ENCODE measurements around the gene PNPLA6. TPM values are rescaled to one million over a fixed set of nuclear protein-coding genes. Genes with fewer than 3 reads are reported as not detected.
A peak's percentile ranks its signal among the peaks of the same experiment; 100 is the strongest.

PNPLA6 gene
- total and polyA plus RNA-seq, 2 of the 13 experiments (the other 11 are each of a cell fraction or from before 2014, with no cell fraction given) = 24.9 to 28.2 TPM

- TF ChIP-seq PLSCR1 (CRISPR knock-in tag; IDR thresholded peaks at IDR 0.05; ENCODE audit: borderline replicate concordance) (peak; percentile 97), ZNF468 (CRISPR knock-in tag; IDR thresholded peaks at IDR 0.05) (0 out of 2 replicates have a peak, but pooled peaks have one; percentile 67), NR0B2 (CRISPR knock-in tag; IDR thresholded peaks at IDR 0.05) (peak; percentile 73; the same call in 1 of the 2 replicates), ELF1 (CRISPR knock-in tag; IDR thresholded peaks at IDR 0.05) (0 out of 2 replicates have a peak, but pooled peaks have one; percentile 22), ZSCAN30 (CRISPR knock-in tag; IDR thresholded peaks at IDR 0.05) (peak; percentile 94), NR2C2 (CRISPR knock-in tag; IDR thresholded peaks at IDR 0.05; ENCODE audit: borderline replicate concordance) (no peak), ZNF143 (CRISPR knock-in tag; IDR thresholded peaks at IDR 0.05) (peak; percentile 67), ZNF841 (CRISPR knock-in tag; IDR thresholded peaks at IDR 0.05; ENCODE audit: borderline replicate concordance) (peak; percentile 91), GMEB2 (CRISPR knock-in tag; IDR thresholded peaks at IDR 0.05; ENCODE audit: low read depth) (peak; percentile 49; the same call in 1 of the 2 replicates), KLF16 (CRISPR knock-in tag; IDR thresholded peaks at IDR 0.05) (peak; percentile 88 to 99; a peak in 3 of 4 replicates), THAP11 (CRISPR knock-in tag; IDR thresholded peaks at IDR 0.05) (peak; percentile 76), MYC (CRISPR knock-in tag; IDR thresholded peaks at IDR 0.05; ENCODE audit: borderline replicate concordance) (peak; percentile 53; the same call in 1 of the 2 replicates), ZBTB14 (CRISPR knock-in tag; IDR thresholded peaks at IDR 0.05) (peak; percentile 60), HOMEZ (CRISPR knock-in tag; IDR thresholded peaks at IDR 0.05; ENCODE audit: low read depth) (peak; percentile 91), ZSCAN25 (CRISPR knock-in tag; IDR thresholded peaks at IDR 0.05) (peak; percentile 89; the same call in 1 of the 2 replicates), MZF1 (CRISPR knock-in tag; IDR thresholded peaks at IDR 0.05; ENCODE audit: borderline replicate concordance) (peak; percentile 83; the same call in 1 of the 2 replicates), ZNF354B (CRISPR knock-in tag; IDR thresholded peaks at IDR 0.05) (0 out of 2 replicates have a peak, but pooled peaks have one; percentile 54), ZNF724P (CRISPR knock-in tag; IDR thresholded peaks at IDR 0.05; ENCODE audit: borderline replicate concordance) (0 out of 2 replicates have a peak, but pooled peaks have one; percentile 45), KLF11 (CRISPR knock-in tag; IDR thresholded peaks at IDR 0.05) (peak; percentile 99)
Observed at GRCh38 chr19:7562646-7563393, 27.3 kb downstream of the PNPLA6 start (continued).

Data from HepG2 (cell line).